Fibroblast of the aortic adventitia (primary cell): Measurements from ENCODE around the gene MAP3K7CL. TPM values are rescaled to one million over a fixed set of nuclear protein-coding genes. Genes with fewer than 3 reads are reported as not detected.
A peak's percentile ranks its signal among the peaks of the same experiment; 100 is the strongest.

ENCODE experiments used
- DNase-seq: peaks from one replicate; pipeline ENCODE4 v3.0.0-alpha.2; 2010; ENCODE audit warnings: low read depth
- H3K4me3 ChIP-seq: 2 replicates; pipeline ENCODE4 v1.5.1; 2011; ENCODE audit warnings: low read depth, mild to moderate bottlenecking, control low read depth, low read length, moderate library complexity
- CTCF ChIP-seq: IDR thresholded peaks from 2 replicates; pipeline ENCODE4 v1.5.1; 2011; ENCODE audit warnings: mild to moderate bottlenecking, low read length, control low read depth, inconsistent platforms; ENCODE audit not compliant: insufficient read depth
- total RNA-seq: library from RNA; depleted of rRNA; stranded (reverse); fragments of >200 nt; gene quantifications from 2 replicates; pipeline ENCODE4 v1.2.3, GENCODE V29; 2012; ENCODE audit warnings: low replicate concordance

MAP3K7CL gene
- total RNA-seq, 1 donor: 18.7 TPM

GRCh38 chr21:29208682-29209059 is 78.2 kb downstream of the MAP3K7CL start:
- TF ChIP-seq CTCF: no peak
- peak; percentile 87 for DNase-seq
- no peak overlapping the region for H3K4me3 ChIP-seq

GRCh38 chr21:29209696-29210095 is 79.3 kb downstream of the MAP3K7CL start:
- TF ChIP-seq CTCF: no peak
- DNase-seq: peak; percentile 49
- no peak overlapping the region for H3K4me3 ChIP-seq

- TF ChIP-seq CTCF: no peak
- no peak overlapping the region for H3K4me3 ChIP-seq
- no peak for DNase-seq
Observed at GRCh38 chr21:29211205-29211604, 80.8 kb downstream of the MAP3K7CL start.

DNA sequence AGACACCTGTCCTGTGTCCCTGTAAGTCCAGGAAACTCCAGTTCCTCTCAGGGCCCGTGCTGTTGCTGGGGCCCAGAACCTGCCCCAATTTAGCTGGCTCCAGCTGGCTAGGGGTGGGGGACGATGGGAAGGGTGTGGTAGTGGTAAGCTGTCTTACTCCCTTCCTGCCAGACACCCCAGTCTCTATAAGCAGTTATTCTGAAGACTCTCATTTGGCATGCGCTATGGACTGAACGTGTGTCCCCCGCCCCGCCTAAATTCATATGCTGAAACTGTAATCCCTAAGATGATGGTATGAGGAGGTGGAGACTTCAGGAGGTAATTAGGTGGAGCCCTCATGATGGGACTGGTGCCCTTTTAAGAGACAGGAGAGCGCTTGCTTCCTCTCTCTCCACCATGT is 82.0 kb downstream of the MAP3K7CL start:
- DNase-seq: no peak
- no peak overlapping the region for H3K4me3 ChIP-seq
- TF ChIP-seq CTCF: no peak

GRCh38 chr21:29213513-29214385 is 83.3 kb downstream of the MAP3K7CL start:
- TF ChIP-seq CTCF: no peak
- H3K4me3 ChIP-seq: no peak overlapping the region
- DNase-seq: no peak

- DNase-seq: peak; percentile 52
Observed at GRCh38 chr21:29215709-29216108, 85.3 kb downstream of the MAP3K7CL start.

More at GRCh38 chr21:29215709-29216108, 85.3 kb downstream of the MAP3K7CL start:
- H3K4me3 ChIP-seq: no peak overlapping the region
- TF ChIP-seq CTCF: no peak
